ENCODE measurements around the gene DIS3L2. TPM values are rescaled to one million over a fixed set of nuclear protein-coding genes. Genes with fewer than 3 reads are reported as not detected.

The DIS3L2 gene
- polyA plus RNA-seq, 2 donors = 16.6 to 23.3 TPM

DNA sequence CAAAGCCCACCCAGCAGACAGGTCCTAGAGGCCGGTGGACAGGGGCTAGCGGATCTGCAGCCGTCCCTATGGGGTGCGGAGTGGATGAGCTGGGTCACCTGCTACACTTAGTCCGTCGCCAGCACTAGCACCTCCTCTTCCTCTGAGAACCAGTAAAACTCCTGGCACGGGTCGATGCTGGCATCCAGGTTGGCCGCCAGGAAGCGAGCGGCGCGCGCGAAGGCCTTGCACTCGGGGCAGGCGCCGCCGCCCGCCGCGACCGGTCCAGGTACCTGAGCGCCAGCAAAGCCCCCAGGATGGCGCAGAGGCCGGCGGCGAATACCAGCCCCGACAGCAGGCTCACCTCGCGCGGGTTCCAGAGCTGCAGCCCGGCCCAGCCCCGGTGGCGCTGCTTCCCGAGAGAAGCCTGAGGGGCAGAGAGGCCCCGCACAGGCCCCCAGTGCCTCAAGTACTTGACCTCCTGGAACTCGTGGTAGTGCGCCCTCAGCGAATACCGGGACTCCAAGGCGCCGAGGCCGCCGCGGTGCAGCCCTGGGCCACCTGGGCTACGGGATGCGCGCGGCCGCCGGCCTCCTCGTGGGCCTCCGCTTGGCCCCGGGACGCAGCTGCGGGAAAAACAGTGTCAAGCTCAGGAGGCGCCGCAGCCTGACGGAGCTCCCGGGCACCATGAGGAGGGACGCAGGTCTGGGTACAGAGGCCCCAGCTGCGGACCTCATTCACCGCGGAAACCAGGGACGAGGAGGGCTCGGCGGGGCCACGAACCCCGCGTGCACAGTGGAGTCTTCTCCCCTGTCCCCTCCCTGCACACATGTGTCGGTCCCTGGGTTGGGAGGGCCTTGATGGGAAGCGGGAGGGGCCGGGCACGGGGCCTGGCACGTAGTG lies 389.5 kb downstream of the DIS3L2 start:
- Histone ChIP-seq H3K9me3 (ENCODE audit: control insufficient read depth in 2 of 2, insufficient read depth in 1 of 2, low read depth in 1 of 2, low read length in 1 of 2) (no peaks in the 10 kb centered on the region), H3K27ac (ENCODE audit: low read depth in 2 of 2, low read length in 1 of 2) (no peak overlapping the region), H3K4me3 (ENCODE audit: low read depth in 1 of 2, low read length in 2 of 2) (peak overlapping the region in 1 of 2 donors; percentile 5), H3K4me1 (ENCODE audit: control insufficient read depth in 2 of 2, insufficient read depth in 2 of 2, low read length in 1 of 2) (peaks cover 5 to 17% of the 10 kb centered on the region in 2 donors), H3K27me3 (ENCODE audit: control insufficient read depth in 1 of 2, insufficient read depth in 2 of 2, low read length in 2 of 2) (peaks cover 0 to 26% of the 10 kb centered on the region in 2 donors), H3K36me3 (ENCODE audit: control insufficient read depth in 2 of 2, insufficient read depth in 2 of 2, low read length in 1 of 2) (no peaks in the 10 kb centered on the region)
- WGBS, 2 donors = 10 to 11% methylated on average over 76 of the region's 76 CpGs

- 20 to 23% methylated on average over 59 to 73 of the region's 73 CpGs for WGBS, 2 donors
- no peaks in the 10 kb centered on the region for H3K36me3 ChIP-seq (ENCODE audit: control insufficient read depth in 2 of 2, insufficient read depth in 2 of 2, low read length in 1 of 2)
- H3K9me3 ChIP-seq (ENCODE audit: control insufficient read depth in 2 of 2, insufficient read depth in 1 of 2, low read depth in 1 of 2, low read length in 1 of 2) = no peaks in the 10 kb centered on the region
- peaks cover 5 to 17% of the 10 kb centered on the region in 2 donors for H3K4me1 ChIP-seq (ENCODE audit: control insufficient read depth in 2 of 2, insufficient read depth in 2 of 2, low read length in 1 of 2)
- peaks cover 0 to 26% of the 10 kb centered on the region in 2 donors for H3K27me3 ChIP-seq (ENCODE audit: control insufficient read depth in 1 of 2, insufficient read depth in 2 of 2, low read length in 2 of 2)
- H3K4me3 ChIP-seq (ENCODE audit: low read depth in 1 of 2, low read length in 2 of 2) = no peak overlapping the region
- no peak overlapping the region for H3K27ac ChIP-seq (ENCODE audit: low read depth in 2 of 2, low read length in 1 of 2)
Observed at GRCh38 chr2:232351686-232352510, 390.4 kb downstream of the DIS3L2 start.

- no peak overlapping the region for H3K4me3 ChIP-seq (ENCODE audit: low read depth in 1 of 2, low read length in 2 of 2)
- 45 to 62% methylated on average over 30 to 39 of the region's 39 CpGs for WGBS, 2 donors
- H3K4me1 ChIP-seq (ENCODE audit: control insufficient read depth in 2 of 2, insufficient read depth in 2 of 2, low read length in 1 of 2) = peaks cover 5 to 17% of the 10 kb centered on the region in 2 donors
- no peaks in the 10 kb centered on the region for H3K9me3 ChIP-seq (ENCODE audit: control insufficient read depth in 2 of 2, insufficient read depth in 1 of 2, low read depth in 1 of 2, low read length in 1 of 2)
- H3K36me3 ChIP-seq (ENCODE audit: control insufficient read depth in 2 of 2, insufficient read depth in 2 of 2, low read length in 1 of 2) = no peaks in the 10 kb centered on the region
- no peak overlapping the region for H3K27ac ChIP-seq (ENCODE audit: low read depth in 2 of 2, low read length in 1 of 2)
- peaks cover 0 to 26% of the 10 kb centered on the region in 2 donors for H3K27me3 ChIP-seq (ENCODE audit: control insufficient read depth in 1 of 2, insufficient read depth in 2 of 2, low read length in 2 of 2)
Observed at GRCh38 chr2:232352511-232353091, 391.1 kb downstream of the DIS3L2 start.

DNA sequence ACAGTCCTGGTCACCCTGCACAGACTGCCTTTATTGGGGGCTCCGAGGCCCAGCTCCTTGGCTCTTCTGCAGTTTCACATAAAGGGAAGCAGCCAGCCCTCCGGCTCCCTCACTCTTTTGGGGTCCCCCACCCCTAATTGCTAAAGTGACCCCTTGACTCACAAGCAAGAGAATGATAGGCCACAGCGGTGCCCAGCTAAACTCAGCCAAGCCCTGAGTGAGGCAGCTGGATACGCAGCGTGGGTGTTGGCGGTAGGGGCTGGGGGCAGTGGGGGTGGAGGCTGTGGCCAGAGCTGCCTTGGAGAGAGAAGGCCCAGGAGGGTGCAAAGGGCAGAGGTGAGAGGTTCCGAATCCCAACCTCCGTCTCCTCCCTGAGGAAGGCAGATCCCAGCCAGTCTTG lies 391.6 kb downstream of the DIS3L2 start:
- Histone ChIP-seq H3K36me3 (ENCODE audit: control insufficient read depth in 2 of 2, insufficient read depth in 2 of 2, low read length in 1 of 2) (no peaks in the 10 kb centered on the region), H3K4me1 (ENCODE audit: control insufficient read depth in 2 of 2, insufficient read depth in 2 of 2, low read length in 1 of 2) (peaks cover 5 to 17% of the 10 kb centered on the region in 2 donors), H3K27ac (ENCODE audit: low read depth in 2 of 2, low read length in 1 of 2) (no peak overlapping the region), H3K27me3 (ENCODE audit: control insufficient read depth in 1 of 2, insufficient read depth in 2 of 2, low read length in 2 of 2) (peaks cover 0 to 26% of the 10 kb centered on the region in 2 donors), H3K9me3 (ENCODE audit: control insufficient read depth in 2 of 2, insufficient read depth in 1 of 2, low read depth in 1 of 2, low read length in 1 of 2) (no peaks in the 10 kb centered on the region), H3K4me3 (ENCODE audit: low read depth in 1 of 2, low read length in 2 of 2) (no peak overlapping the region)
- WGBS, 2 donors = 88 to 89% methylated on average over 8 of the region's 8 CpGs

- WGBS, 2 donors = 87 to 88% methylated on average over 7 of the region's 7 CpGs
- Histone ChIP-seq H3K27ac (ENCODE audit: low read depth in 2 of 2, low read length in 1 of 2) (no peak overlapping the region), H3K36me3 (ENCODE audit: control insufficient read depth in 2 of 2, insufficient read depth in 2 of 2, low read length in 1 of 2) (no peaks in the 10 kb centered on the region), H3K4me1 (ENCODE audit: control insufficient read depth in 2 of 2, insufficient read depth in 2 of 2, low read length in 1 of 2) (peaks cover 5 to 17% of the 10 kb centered on the region in 2 donors), H3K9me3 (ENCODE audit: control insufficient read depth in 2 of 2, insufficient read depth in 1 of 2, low read depth in 1 of 2, low read length in 1 of 2) (no peaks in the 10 kb centered on the region), H3K4me3 (ENCODE audit: low read depth in 1 of 2, low read length in 2 of 2) (no peak overlapping the region), H3K27me3 (ENCODE audit: control insufficient read depth in 1 of 2, insufficient read depth in 2 of 2, low read length in 2 of 2) (peaks cover 0 to 26% of the 10 kb centered on the region in 2 donors)
Observed at GRCh38 chr2:232353660-232354059, 392.1 kb downstream of the DIS3L2 start.

DNA sequence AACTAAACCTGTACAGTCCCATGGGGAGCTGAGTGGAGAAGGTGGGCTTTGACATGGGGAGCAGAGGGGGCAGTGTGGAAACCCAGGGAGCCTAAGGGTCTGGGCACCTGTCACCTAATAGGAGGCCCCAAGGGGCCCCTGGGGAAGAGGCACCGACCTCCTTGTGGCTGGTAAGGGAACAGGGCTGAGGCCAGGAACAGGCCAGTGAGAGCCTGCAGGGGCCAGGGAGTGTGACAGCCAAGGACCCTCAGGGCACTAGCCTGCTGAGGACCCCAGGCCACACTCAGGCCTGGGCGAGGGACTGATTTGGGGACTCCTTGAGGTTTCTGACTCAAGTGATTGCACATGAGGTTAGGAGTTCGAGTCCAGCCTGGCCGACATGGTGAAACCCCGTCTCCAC lies 392.6 kb downstream of the DIS3L2 start:
- H3K4me3 ChIP-seq (ENCODE audit: low read depth in 1 of 2, low read length in 2 of 2) = no peak overlapping the region
- peaks cover 0 to 26% of the 10 kb centered on the region in 2 donors for H3K27me3 ChIP-seq (ENCODE audit: control insufficient read depth in 1 of 2, insufficient read depth in 2 of 2, low read length in 2 of 2)
- H3K4me1 ChIP-seq (ENCODE audit: control insufficient read depth in 2 of 2, insufficient read depth in 2 of 2, low read length in 1 of 2) = peaks cover 5 to 16% of the 10 kb centered on the region in 2 donors
- H3K9me3 ChIP-seq (ENCODE audit: control insufficient read depth in 2 of 2, insufficient read depth in 1 of 2, low read depth in 1 of 2, low read length in 1 of 2) = no peaks in the 10 kb centered on the region
- no peaks in the 10 kb centered on the region for H3K36me3 ChIP-seq (ENCODE audit: control insufficient read depth in 2 of 2, insufficient read depth in 2 of 2, low read length in 1 of 2)
- no peak overlapping the region for H3K27ac ChIP-seq (ENCODE audit: low read depth in 2 of 2, low read length in 1 of 2)
- WGBS, 2 donors = 83 to 93% methylated on average over 5 of the region's 5 CpGs

DNA sequence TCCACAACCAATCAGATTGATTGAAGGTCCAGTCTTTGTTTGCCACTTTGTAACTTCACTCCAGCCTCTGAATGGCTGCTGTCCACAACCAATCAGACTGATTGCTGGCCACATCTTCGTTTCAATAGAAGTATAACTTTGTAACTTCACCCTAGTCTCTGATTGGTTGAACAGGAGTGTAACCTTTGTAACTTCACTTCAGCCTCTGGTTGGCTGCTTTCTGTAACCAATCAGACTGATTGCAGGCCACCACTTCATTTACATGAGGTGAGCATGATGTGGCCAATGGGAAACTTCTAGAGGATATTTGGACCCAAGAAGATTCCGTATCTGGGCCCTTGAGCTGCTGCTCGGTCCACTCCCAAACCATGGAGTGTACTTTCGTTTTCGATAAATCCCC lies 400.1 kb downstream of the DIS3L2 start:
- Histone ChIP-seq H3K4me1 (ENCODE audit: control insufficient read depth in 2 of 2, insufficient read depth in 2 of 2, low read length in 1 of 2) (peaks cover 0 to 2% of the 10 kb centered on the region in 2 donors), H3K9me3 (ENCODE audit: control insufficient read depth in 2 of 2, insufficient read depth in 1 of 2, low read depth in 1 of 2, low read length in 1 of 2) (no peaks in the 10 kb centered on the region), H3K4me3 (ENCODE audit: low read depth in 1 of 2, low read length in 2 of 2) (no peak overlapping the region), H3K27ac (ENCODE audit: low read depth in 2 of 2, low read length in 1 of 2) (no peak overlapping the region), H3K27me3 (ENCODE audit: control insufficient read depth in 1 of 2, insufficient read depth in 2 of 2, low read length in 2 of 2) (no peaks in the 10 kb centered on the region), H3K36me3 (ENCODE audit: control insufficient read depth in 2 of 2, insufficient read depth in 2 of 2, low read length in 1 of 2) (no peaks in the 10 kb centered on the region)
- 93 to 94% methylated on average over 5 of the region's 5 CpGs for WGBS, 2 donors

DNA sequence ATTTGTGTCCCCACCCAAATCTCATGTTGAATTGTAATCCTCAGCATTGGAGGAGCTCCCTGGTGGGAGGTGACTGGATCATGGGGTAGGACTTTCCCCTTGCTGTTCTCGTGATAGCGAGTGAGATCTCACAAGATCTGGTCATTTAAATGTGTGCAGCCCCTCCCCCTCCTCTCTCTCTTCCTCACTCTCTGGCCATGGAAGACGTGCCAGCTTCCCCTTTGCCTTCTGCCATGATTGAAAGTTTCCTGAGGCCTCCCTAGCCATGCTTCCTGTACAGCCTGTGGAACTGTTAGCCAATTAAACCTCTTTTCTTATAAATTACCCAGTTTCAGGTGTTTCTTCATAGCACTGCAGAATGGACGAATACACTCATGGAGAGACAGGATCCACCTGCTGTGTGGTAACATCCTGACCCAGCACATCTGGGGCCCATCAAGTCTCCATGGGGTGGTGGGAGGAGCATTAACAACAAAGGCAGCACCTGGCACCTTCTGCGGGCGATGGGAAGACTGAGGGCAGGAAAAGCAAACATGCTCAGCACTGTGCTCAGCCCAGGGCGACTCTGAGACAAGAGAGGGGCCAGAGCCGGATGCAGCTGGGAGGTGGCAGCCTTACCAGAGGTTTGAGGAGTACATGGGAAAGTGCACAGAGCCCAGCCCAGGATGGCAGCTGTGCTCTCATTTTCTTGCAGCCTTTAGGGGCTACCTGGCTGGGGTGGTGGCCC lies 400.8 kb downstream of the DIS3L2 start:
- no peaks in the 10 kb centered on the region for H3K9me3 ChIP-seq (ENCODE audit: control insufficient read depth in 2 of 2, insufficient read depth in 1 of 2, low read depth in 1 of 2, low read length in 1 of 2)
- 83 to 84% methylated on average over 8 of the region's 8 CpGs for WGBS, 2 donors
- H3K4me1 ChIP-seq (ENCODE audit: control insufficient read depth in 2 of 2, insufficient read depth in 2 of 2, low read length in 1 of 2) = peaks cover 0 to 2% of the 10 kb centered on the region in 2 donors
- H3K27ac ChIP-seq (ENCODE audit: low read depth in 2 of 2, low read length in 1 of 2) = no peak overlapping the region
- no peaks in the 10 kb centered on the region for H3K27me3 ChIP-seq (ENCODE audit: control insufficient read depth in 1 of 2, insufficient read depth in 2 of 2, low read length in 2 of 2)
- no peak overlapping the region for H3K4me3 ChIP-seq (ENCODE audit: low read depth in 1 of 2, low read length in 2 of 2)
- H3K36me3 ChIP-seq (ENCODE audit: control insufficient read depth in 2 of 2, insufficient read depth in 2 of 2, low read length in 1 of 2) = no peaks in the 10 kb centered on the region

Data from esophagus (tissue), 2 donors.